ENCODE results near the gene FRYL.
A peak's percentile ranks its signal among the peaks of the same experiment; 100 is the strongest.
"Not testable (repeated sequence)": the region's sequence is repeated elsewhere in the genome, so short reads cannot be mapped to it uniquely, and the experiment has no call there.

The FRYL gene

GRCh38 chr4:48664938-48665337 is 115.1 kb downstream of the FRYL start:
- DNase-seq (ENCODE audit: low read depth, low spot score), result no peak

GRCh38 chr4:48661391-48661790 is 118.7 kb downstream of the FRYL start:
- no peak for DNase-seq (ENCODE audit: low read depth, low spot score)

- no peak for DNase-seq (ENCODE audit: low read depth, low spot score)
Observed at GRCh38 chr4:48660347-48660746, 119.7 kb downstream of the FRYL start.

- DNase-seq (ENCODE audit: low read depth, low spot score), result no peak
Observed at GRCh38 chr4:48654015-48654664, 125.9 kb downstream of the FRYL start.

- peak; percentile 19 for DNase-seq (ENCODE audit: low read depth, low spot score)
Observed at GRCh38 chr4:48653217-48654014, 126.7 kb downstream of the FRYL start.

GRCh38 chr4:48651914-48652313 is 128.2 kb downstream of the FRYL start:
- DNase-seq (ENCODE audit: low read depth, low spot score), result no peak

- no peak for DNase-seq (ENCODE audit: low read depth, low spot score)
Observed at GRCh38 chr4:48649505-48649904, 130.6 kb downstream of the FRYL start.

GRCh38 chr4:48645225-48645794 is 134.8 kb downstream of the FRYL start:
- DNase-seq (ENCODE audit: low read depth, low spot score), result no peak

GRCh38 chr4:48642421-48643374 is 137.4 kb downstream of the FRYL start:
- DNase-seq (ENCODE audit: low read depth, low spot score), result no peak

GRCh38 chr4:48641401-48641800 is 138.7 kb downstream of the FRYL start:
- DNase-seq (ENCODE audit: low read depth, low spot score), result no peak

GRCh38 chr4:48640699-48641098 is 139.4 kb downstream of the FRYL start:
- DNase-seq (ENCODE audit: low read depth, low spot score), result no peak

GRCh38 chr4:48640225-48640624 is 139.9 kb downstream of the FRYL start:
- DNase-seq (ENCODE audit: low read depth, low spot score), result no peak

- no peak for DNase-seq (ENCODE audit: low read depth, low spot score)
Observed at GRCh38 chr4:48639807-48640206, 140.3 kb downstream of the FRYL start.

GRCh38 chr4:48638586-48638985 is 141.5 kb downstream of the FRYL start:
- DNase-seq (ENCODE audit: low read depth, low spot score), result not testable (repeated sequence)

GRCh38 chr4:48636911-48637310 is 143.2 kb downstream of the FRYL start:
- no peak for DNase-seq (ENCODE audit: low read depth, low spot score)

- no peak for DNase-seq (ENCODE audit: low read depth, low spot score)
Observed at GRCh38 chr4:48635980-48636379, 144.1 kb downstream of the FRYL start.

GRCh38 chr4:48635310-48635709 is 144.8 kb downstream of the FRYL start:
- no peak for DNase-seq (ENCODE audit: low read depth, low spot score)

- no peak for DNase-seq (ENCODE audit: low read depth, low spot score)
Observed at GRCh38 chr4:48634688-48635308, 145.3 kb downstream of the FRYL start.

- no peak for DNase-seq (ENCODE audit: low read depth, low spot score)
Observed at GRCh38 chr4:48633657-48634056, 146.4 kb downstream of the FRYL start.

- no peak for DNase-seq (ENCODE audit: low read depth, low spot score)
Observed at GRCh38 chr4:48629458-48629857, 150.6 kb downstream of the FRYL start.

- no peak for DNase-seq (ENCODE audit: low read depth, low spot score)
Observed at GRCh38 chr4:48623182-48623780, 156.8 kb downstream of the FRYL start.

Data from activated naive CD8-positive, alpha-beta T cell treated with anti-CD3 and anti-CD28 coated beads, Interleukin-2, amount 50 U/mL, for 16 hours (primary cell).